Stimulated activated CD4-positive, alpha-beta T cell treated with anti-CD3 and anti-CD28 coated beads, Interleukin-2, amount 100 ng/mL, for 24 hours (primary cell): Measurements from ENCODE around the gene GPR157.
A peak's percentile ranks its signal among the peaks of the same experiment; 100 is the strongest.
"Not testable (repeated sequence)": the region's sequence is repeated elsewhere in the genome, so short reads cannot be mapped to it uniquely, and the experiment has no call there.

Source experiments
- DNase-seq, 2 donors: peaks; one replicate each; pipeline ENCODE4 v3.0.0-alpha.2; 2020

The GPR157 gene

DNA sequence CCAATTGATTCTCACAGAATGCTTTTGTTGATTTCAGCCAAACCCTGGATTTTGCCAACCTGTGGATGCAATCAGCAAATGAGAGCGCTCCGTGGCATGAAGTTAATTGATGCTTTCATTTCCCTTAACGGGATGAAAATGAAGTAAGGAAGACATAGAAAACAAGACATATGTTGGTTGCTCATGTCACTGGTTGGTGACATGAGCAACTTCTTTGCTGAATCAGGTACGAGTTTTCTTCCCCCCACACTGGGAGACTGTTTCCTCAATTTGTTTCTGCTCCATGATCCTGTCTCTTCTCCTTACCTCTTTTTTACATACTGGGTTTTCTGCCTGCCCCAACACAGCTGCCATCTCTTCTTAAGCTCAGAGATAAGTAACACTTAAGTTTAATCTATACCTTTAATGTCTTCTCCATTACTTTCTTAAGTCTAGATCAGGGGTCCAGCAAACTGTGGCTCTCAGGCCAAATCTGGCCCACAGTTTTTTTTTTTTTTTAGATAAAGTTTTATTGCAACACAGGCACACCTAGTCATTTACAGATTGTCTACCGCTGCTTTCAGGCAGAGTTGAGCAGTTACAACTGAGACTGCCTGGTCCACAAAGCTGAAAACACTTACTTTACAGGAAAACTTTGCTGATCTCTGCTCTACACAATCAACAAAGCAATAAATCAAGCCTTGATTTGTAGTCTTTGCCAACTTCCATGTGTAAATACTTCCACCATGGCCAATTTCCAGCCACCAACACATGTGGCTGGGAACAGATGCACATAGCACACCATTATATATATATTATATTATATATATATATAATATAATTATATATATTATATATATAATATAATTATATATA is 13.3 kb downstream of the GPR157 start:
- no peak for DNase-seq

DNA sequence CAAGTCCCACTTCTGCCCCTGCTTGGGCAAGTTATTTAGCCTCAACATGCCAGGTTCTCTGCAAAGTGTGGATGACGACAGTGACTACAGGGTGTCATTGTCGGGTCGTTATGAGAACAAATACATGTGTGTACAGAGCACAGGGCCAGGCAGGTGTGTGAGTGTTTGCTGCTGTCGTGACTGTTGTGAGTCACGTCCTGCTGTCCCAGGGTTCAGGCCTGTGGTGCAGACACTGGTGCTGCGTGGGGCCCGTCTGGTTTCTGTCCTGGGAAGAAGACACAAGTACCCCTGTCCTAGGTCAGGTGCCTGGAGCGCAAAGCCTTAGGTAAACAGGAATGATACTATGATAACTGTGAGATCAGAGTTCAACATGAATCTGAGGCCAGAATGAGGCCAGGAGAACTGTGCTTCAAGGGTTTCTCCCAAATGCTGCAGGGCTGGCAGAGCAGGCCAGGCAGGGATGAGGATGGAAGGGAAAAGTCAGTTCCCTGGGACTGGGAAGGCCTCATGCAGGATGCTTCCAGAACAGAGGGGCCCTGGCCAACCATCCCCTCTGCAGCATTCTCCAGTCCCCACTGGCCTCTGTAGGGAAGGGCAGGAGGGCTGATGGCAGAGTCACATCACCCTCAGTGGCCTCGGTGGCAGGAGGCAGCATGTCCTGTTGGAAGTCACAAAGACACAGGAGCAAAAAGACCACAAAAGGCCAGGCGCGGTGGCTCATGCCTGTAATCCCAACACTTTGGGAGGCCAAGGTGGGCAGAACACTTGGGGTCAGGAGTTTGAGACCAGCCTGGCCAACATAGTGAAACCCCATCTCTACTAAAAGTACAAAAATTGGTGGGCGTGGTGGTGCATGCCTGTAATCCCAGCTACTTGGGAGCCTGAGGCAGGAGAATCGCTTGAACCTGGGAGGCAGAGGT is 15.7 kb downstream of the GPR157 start:
- no peak for DNase-seq

DNA sequence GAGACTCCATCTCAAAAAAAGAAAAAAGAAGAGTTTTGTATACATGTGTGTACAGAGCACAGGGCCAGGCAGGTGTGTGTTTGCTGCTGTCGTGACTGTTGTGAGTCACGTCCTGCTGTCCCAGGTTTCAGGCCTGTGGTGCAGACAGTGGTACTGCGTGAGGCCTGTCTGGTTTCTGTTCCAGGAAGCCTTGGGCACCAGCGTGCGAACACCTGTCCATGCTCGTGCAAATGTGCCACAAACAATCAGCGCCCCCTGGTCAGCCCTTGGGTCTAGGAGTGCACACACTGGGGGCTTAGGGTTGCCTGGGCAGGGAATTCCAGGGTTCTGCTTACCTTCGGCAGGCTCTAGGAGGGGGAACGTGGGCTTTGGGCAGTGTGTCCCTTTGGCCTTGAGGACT is 16.9 kb downstream of the GPR157 start:
- DNase-seq = peak in 1 of 2 donors; percentile 21

DNA sequence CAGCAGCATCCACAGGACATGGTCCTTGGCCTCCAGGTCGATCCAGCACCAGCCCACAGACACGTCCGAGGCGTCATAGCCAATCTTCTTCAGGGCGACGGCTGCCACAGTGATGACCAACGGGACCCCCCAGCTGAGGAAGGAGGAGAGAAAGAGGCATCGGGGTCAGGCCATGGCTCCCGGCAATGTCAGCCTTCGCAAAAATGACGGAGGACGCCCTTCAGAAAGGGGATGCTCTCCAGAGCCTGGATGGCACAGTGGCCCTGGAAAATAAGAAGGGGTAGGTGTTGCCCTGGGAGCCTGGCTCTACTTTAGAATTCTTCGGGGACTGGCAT is 17.6 kb downstream of the GPR157 start:
- DNase-seq = no peak

DNA sequence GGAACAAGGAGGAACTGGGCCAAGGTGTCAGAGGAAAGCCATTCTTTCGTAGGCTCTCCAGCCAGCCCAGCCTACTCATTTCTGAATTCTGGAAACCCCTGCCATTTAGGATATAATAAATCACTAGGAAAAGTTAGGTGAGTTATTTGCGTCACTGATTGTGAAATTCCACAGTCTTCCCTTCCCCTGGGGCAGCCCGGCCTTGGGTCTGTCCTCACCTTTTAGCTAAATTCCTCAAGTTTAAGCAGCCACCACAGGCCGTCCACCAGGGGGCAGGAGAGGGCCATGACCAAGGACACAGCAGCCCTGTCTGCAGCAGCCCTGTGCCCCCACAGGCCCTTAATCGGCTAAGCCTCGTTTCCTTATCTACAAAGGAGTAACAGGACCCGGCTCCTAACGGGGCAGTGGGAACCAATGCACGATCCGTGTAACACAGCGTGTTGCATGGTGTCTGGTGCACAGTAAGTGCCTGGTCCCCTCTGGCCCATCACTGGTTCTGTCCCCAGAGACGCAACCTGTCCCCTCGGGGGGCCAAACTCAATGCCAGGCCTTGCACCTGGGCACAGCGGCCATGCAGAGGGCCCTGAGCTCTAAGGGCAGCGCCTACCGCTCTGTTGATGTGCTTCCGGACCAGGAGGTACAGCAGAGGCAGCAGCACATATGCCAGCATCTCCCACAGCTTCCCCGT is 18.1 kb downstream of the GPR157 start:
- DNase-seq = peak; percentile 91 to 92

DNA sequence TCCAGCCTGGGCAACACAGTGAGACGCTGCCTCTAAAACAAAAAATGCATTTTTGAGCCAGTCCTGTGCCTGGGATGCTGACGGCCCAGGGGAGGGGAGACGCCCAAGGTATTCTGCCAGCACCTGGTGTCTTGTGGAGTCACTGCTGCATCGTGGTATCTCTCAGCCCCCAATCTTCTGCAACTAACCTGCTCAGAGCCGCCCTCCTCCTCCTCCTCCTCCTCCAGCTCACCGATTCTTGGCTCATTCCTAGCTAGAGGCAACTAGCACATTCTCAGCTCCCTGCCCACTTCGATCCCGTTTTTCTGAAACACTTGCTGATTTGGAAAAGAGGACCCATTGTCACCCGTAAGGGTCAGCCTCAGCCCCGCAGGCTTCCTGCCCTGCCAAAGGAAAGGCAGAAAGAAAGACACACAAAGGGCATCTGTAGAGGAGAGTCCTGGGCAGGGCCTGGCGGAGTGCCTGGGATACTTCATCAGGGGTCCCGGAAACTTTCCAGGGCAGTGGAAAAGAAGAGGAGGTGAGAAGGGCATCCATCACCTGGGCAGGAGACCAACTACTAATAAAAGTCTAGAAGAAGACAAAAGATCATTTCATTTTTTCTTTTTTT is 20.7 kb downstream of the GPR157 start:
- no peak for DNase-seq

DNA sequence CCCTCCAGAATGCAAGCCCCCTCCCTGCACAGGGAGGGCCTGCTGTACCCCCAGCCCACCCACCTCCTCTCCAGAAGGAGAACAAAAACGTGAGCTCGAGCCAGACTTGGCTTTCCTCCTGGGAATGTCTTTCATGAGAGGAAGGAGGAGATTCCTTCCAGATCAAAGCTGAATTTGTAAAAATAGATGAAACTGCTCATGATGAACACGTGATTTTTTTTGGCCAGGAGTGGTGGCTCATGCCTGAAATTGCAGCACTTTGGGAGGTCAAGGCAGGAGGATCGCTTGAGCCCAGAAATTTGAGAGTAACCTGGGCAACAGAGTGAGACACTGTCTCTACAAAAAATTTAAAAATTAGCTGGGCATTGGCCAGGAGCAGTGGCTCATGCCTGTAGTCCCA is 21.8 kb downstream of the GPR157 start:
- no peak for DNase-seq

DNA sequence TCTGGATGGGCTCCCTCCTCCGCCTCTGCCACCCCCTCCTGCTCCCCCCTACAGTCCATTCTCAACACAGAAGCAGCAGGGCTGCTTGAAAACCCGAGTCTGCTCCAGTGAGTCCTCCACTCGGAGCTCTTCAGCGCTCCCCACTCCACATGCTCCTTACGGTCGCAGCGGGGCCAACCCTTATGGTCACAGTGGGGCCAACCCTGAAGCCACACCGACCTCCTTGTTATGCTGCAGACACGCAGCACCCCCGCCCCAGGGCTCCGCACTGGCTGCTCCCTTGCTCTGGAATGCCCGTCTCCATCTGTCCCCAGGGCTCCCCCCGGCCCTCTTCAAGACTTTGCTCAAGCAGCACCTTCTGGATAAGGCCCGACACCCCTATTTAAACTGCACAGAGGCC is 22.6 kb downstream of the GPR157 start:
- no peak for DNase-seq

DNA sequence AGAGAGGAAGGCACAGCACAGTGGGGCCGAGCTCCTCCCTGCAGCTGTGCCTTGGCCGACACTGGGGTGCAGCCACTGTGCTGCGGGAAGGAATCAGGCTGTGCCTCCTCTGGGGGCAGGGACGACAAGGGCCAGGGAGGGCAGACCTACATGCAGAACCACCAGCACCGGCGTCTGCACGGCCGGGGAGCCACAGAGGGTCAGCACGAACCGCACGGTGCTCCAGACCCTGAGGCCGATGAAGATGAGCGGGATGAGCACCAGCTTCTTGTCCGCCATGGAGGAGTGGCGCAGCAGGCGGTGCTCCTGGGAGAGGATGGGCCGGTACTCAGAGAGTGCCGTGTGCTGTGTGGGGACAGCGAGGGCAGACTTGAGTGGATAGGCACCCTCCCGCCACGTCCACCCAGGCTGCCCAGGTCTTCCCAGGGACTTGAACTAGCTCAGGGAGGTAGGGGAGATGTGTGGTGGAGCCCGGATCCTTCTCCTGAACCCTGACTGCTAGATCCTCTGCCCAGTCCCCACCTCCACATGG is 23.5 kb downstream of the GPR157 start:
- DNase-seq = no peak

DNA sequence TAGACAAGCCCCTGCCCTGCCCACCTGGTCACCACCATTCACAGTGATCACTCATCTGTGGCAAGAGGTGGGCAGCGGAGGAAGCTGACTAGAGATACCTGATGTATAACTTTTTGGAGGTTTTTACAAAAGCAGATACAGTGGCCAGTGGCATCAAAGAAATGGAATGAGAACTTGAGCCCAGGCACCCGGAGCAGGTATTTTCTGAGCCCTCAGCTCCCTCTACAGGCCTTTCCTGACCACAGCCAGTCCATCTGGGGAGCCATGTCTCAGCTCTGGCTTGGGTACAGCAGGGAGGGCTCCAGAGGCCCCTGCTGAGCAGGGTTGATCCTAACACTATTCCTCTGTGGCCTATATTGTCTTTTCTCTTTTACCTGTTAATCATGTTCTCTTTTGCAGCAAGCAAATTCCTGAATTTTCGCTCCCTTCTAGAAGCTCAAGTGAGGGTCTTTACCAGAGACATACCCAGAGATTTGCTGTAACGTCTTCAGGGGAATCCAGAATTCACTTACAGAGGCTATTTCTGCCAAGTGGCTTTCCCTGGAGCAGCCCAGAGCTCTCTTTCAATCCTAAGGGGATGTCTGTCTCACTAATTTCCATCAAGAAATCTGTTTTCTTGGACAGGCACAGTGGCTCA is 27.3 kb downstream of the GPR157 start:
- peak in 1 of 2 donors; percentile 22 for DNase-seq

DNA sequence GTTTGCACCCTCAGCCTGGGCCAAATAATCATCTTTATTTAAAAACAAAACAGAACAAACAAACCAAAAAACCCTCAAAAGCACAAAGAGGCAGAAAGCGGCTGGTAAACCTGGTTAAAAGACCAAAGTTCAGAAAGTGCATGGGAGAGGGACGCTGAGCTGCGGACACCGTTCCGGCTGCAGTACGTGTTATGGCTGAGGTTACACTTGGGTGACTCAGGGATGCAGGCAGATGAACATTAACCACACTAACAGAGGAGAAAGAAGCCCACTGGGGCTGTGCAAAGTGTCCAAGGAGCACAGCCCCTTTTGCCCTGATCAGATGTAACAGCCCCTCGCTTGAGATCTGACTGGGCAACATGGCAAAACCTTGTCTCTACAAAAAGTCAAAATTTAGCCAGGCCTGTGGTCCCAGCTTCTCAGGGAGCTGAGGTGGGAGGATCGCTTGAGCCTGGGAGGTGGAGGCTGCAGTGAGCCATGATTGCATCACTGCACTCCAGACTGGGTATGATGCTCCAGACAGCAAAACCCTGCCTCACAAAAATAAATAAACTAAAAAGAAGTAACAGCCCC is 28.3 kb downstream of the GPR157 start:
- DNase-seq = no peak

DNA sequence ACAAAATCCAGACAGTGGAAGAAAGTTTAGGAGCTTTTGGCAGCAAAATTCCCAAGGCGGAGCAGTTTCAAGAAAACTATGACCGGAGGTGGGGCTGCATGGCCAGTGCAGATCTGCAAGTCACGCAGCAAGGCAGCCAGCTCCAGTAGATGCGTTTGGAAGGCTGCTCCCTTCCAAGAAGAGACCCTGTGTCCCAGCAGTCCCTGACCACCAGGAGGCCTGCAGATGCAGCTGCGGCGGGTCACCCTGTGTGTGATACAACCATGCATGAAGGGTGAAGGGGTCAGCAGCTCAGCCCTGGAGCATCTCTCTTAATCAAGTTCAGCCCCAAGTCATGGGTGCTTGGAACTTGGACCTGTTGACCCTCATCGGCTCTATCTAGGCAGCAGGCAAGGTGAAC is 29.3 kb downstream of the GPR157 start:
- DNase-seq = no peak

DNA sequence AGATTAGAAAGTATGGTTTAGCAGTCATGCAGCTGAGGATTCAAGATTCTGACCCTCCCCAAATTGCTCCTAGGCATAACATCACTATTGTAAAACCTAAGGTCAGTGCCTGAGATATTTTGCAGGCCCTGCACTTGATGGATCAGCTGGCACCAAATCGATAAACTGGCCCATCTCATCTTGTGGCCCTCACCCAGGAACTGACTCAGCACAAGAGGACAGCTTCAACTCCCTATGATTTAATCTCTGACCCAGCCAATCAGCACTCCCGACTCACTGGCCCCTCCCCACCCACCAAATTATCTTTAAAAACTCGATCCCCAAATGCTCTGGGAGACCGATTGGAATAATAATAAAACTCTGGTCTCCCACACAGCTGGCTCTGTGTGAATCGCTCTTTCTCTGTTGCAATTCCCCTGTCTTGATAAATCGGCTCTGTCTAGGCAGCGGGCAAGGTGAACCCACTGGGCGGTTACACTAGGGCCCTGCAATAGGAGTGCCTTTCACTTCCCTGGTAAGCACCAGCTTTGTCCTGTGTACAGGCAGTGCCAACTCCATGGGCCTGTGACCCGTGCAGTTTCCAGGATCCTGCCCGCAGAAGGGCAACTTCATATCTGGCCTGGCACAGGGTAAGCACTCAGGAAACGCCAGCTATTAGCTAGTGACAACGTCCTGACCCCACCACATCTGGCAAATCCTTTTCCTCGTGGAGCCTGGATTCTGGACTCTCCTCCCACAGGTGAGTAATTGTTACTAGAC is 30.8 kb downstream of the GPR157 start:
- DNase-seq = no peak

DNA sequence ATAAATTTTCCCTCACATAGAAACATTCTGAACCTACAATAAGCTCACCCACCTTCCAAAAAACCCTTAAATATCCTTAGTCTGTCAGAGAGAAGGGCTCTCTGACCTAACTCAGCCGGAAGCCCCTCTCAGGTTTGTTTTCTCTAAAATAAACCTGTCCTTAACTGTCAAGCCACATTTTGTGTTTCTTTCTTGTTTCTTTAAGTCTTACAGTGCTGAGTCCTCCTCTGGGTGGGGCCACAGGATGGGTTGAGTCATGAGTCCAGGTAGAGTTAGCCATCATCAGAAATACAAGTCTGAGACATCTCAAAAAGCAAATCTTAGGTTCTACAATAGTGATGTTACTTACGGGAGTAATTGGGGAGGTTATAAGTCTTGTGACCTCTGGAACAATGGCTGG is 33.1 kb downstream of the GPR157 start:
- no peak for DNase-seq

DNA sequence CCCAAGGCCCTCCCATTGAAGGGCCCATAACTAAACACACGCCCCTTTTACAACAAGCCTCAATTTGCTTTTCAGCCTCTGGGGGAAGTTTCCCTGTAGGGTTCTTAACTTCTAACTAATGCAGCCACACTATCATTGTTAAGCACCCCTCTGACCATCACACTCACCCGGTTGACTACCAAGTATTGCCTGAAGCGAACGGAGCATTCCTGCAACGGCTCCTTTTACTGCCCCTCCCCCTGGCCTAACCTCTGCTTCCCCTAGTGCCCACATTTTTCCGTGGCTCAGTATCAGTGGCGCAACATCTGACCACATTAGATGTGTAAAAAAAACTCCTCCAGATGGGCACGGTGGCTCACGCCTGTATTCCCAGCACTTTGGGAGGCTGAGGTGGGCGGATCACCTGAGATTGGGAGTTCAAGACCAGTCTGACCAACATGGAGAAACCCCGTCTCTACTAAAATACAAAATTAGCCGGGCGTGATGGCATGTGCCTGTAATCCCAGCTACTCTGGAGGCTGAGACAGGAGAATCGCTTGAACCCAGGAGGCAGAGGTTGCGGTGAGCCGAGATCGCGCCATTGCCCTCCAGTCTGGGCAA is 34.8 kb downstream of the GPR157 start:
- not testable (repeated sequence) for DNase-seq

DNA sequence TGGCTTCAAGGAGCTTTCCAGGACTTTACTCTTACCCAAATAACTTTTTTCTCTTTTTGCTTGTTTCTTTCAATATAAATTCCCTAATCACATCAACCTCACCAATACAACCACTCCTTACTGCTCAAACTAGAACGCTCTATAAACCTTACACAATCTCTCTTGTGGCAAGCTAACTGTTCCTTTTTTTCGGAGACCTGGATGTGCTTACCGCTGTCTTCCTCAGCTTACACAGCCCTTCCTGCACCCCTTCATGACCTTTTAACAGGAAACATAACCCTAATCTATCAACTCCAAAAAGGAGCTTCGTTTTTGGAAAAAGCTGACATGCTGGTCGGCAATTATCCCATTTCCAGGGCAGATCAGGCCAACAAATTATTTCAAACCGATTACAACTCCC is 35.3 kb downstream of the GPR157 start:
- DNase-seq = no peak

DNA sequence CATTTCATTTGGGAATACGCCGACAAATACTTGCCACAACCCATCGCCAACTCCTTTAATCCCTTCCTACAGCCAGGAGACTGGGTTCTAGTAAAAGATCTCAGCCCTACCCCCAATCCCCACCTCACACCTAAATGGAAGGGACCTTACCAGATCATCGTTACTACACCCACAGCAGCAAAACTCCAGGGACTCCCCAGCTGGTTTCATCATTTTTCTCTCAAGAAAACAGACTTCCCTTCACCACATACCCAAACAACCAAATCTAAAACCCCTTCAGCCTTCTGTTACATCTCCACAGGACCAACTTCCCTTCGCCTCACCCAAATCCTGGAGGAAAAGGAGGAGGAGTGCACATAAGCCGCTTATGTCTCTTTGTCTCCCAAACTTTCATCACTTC is 35.8 kb downstream of the GPR157 start:
- no peak for DNase-seq

DNA sequence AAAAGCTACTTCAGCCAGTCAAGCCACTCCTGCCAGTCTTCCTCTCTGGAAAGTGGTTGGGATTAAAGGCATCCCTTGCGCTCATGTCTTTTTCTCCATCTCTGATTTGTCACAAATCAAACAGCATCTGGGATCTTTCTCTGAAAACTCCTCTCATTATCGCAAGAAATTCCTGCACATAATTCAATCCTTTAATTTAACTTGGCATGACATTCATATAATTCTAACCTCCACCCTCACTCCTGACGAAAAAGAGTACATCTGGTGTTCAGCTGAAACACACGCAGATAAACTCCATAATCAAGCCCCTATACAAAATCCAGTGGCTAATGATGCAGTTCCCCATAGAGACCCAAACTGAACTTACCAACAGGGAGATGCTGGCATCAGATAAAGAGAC is 40.1 kb downstream of the GPR157 start:
- no peak for DNase-seq

DNA sequence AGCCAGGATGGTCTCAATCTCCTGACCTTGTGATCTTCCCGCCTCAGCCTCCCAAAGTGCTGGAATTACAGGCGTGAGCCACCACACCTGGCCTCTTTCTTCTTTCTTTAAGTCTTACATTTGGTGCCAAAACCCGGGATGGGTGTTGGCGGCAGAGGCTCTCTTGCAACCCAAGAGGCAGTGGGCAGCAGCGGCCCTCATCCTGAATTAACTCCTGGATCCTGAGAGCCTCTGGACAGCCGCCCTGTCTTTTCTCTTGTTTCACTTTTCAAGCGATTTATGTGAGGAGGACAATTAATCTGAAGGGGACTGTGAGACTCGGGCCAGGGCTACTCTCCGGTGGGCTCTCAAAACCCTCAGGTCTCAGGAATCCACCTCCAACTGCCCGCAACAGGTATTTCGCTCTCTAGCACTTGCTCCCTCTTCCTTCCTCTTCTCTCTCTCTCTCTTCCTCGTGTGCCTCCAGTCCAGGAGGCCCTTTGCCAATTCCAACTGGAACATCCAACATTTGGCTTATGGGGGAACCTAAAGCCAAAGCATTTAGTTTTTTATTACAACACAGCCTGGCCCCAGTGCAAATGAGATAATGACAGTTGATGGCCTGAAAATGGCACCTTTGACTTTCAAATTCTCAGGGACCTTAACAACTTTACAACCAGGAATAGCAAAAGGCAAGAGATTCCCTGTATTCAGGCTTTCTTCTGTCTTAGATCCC is 41.3 kb downstream of the GPR157 start:
- DNase-seq = no peak

DNA sequence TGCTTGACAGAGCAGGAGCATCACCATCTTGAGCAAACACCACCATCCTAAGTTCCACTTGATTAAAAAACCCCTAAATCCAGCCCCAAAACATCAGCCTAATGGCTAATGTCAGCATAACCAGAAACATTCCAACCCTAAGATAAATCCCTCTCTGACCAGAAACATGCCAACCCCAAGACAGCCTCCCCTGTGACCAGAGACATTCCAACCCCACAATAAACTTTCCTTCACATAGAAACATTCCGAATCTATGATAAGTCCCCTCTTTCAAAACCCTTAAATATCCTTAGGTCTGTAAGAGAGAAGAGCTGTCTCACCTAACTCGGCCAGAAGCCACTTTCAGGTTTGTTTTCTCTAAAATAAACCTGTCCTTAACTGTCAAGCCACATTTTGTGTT is 42.1 kb downstream of the GPR157 start:
- DNase-seq = no peak
